Loucy (cell line): ENCODE data around the gene SPRR3.

Experiments used
- CTCF ChIP-seq: fragments of 200-600 bp; sonication (generic); conservative IDR thresholded peaks from 2 replicates; pipeline ENCODE4 v1.5.1; 2014; ENCODE audit warnings: mild to moderate bottlenecking, antibody characterized with exemption, low read length
- EZH2phosphoT487 ChIP-seq: fragments of 200-600 bp; IDR thresholded peaks from 2 replicates; pipeline ENCODE4 v1.6.1; 2018; ENCODE audit warnings: antibody characterized with exemption, mild to moderate bottlenecking, moderate library complexity, borderline replicate concordance

GRCh38 chr1:153000294-153000693 lies 1.3 kb upstream of the SPRR3 start:
- TF ChIP-seq CTCF: no peak
- TF ChIP-seq EZH2phosphoT487: no peak
